Urinary bladder (tissue), 4 donors: ENCODE data around the gene DYRK1B. TPM values are rescaled to one million over a fixed set of nuclear protein-coding genes. Genes with fewer than 3 reads are reported as not detected.

ENCODE experiments used
- DNase-seq: peaks from one replicate; pipeline ENCODE4 v3.0.0-alpha.2; 2015; ENCODE audit errors: extremely low spot score
- H3K27ac ChIP-seq: one replicate; pipeline ENCODE4 v1.5.1; 2013; ENCODE audit warnings: low read depth, mild to moderate bottlenecking, moderate library complexity
- H3K36me3 ChIP-seq: one replicate; pipeline ENCODE4 v1.6.1; 2013; ENCODE audit warnings: mild to moderate bottlenecking, moderate library complexity; ENCODE audit not compliant: insufficient read depth
- H3K4me1 ChIP-seq: one replicate; pipeline ENCODE4 v1.6.1; 2013; ENCODE audit warnings: mild to moderate bottlenecking, moderate library complexity; ENCODE audit not compliant: insufficient read depth
- H3K4me3 ChIP-seq: one replicate; pipeline ENCODE4 v1.5.1; 2013; ENCODE audit warnings: low read depth, low read length
- WGBS: extraction: QIAGEN DNeasy Blood & Tissue Kit; methylation state at CpG from one replicate; pipeline ENCODE4 v1.1.7; 2013; 5-methylcytosine and 5-hydroxymethylcytosine counted together
- polyA plus RNA-seq: library from polyadenylated mRNA; stranded (reverse); fragments of 200-250 nt; gene quantifications from one replicate; pipeline ENCODE4 v1.2.3, GENCODE V29; 2013
- total RNA-seq: library from RNA; depleted of rRNA; stranded (reverse); fragments of >200 nt; gene quantifications from one replicate; pipeline ENCODE4 v1.2.3, GENCODE V29; 2014
- donor health status: healthy with polysubstance abuse.
- donor health status: healthy.

DYRK1B gene
- total and polyA plus RNA-seq, 2 donors = 12.6 to 17.2 TPM

GRCh38 chr19:39871886-39872866 is 38.2 kb upstream of the DYRK1B start:
- Histone ChIP-seq H3K36me3 (no peaks in the 10 kb centered on the region), H3K27ac (no peak overlapping the region), H3K4me1 (no peaks in the 10 kb centered on the region), H3K4me3 (no peak overlapping the region)
- WGBS = 88% methylated on average over 47 of the region's 47 CpGs
- DNase-seq = no peak

- no peak overlapping the region for H3K4me3 ChIP-seq
- WGBS = 95% methylated on average over 6 of the region's 6 CpGs
Observed at GRCh38 chr19:39871362-39871761, 37.4 kb upstream of the DYRK1B start.

GRCh38 chr19:39870171-39870971 is 36.4 kb upstream of the DYRK1B start:
- H3K4me1 ChIP-seq = no peaks in the 10 kb centered on the region
- no peaks in the 10 kb centered on the region for H3K36me3 ChIP-seq
- H3K4me3 ChIP-seq = no peak overlapping the region
- 43% methylated on average over 16 of the region's 16 CpGs for WGBS
- H3K27ac ChIP-seq = no peak overlapping the region
- no peak for DNase-seq

More at GRCh38 chr19:39871362-39871761, 37.4 kb upstream of the DYRK1B start:
- no peaks in the 10 kb centered on the region for H3K36me3 ChIP-seq
- no peak for DNase-seq
- H3K4me1 ChIP-seq = no peaks in the 10 kb centered on the region
- H3K27ac ChIP-seq = no peak overlapping the region

- H3K27ac ChIP-seq = no peak overlapping the region
- WGBS = 93% methylated on average over 6 of the region's 6 CpGs
- H3K4me3 ChIP-seq = no peak overlapping the region
- no peak for DNase-seq
- H3K4me1 ChIP-seq = no peaks in the 10 kb centered on the region
- no peaks in the 10 kb centered on the region for H3K36me3 ChIP-seq
Observed at GRCh38 chr19:39867952-39868351, 34.0 kb upstream of the DYRK1B start.

GRCh38 chr19:39867133-39867532 is 33.2 kb upstream of the DYRK1B start:
- Histone ChIP-seq H3K4me1 (no peaks in the 10 kb centered on the region), H3K36me3 (no peaks in the 10 kb centered on the region), H3K4me3 (no peak overlapping the region), H3K27ac (no peak overlapping the region)
- 89% methylated on average over 2 of the region's 2 CpGs for WGBS
- DNase-seq = no peak

- 86% methylated on average over 5 of the region's 5 CpGs for WGBS
- H3K4me3 ChIP-seq = no peak overlapping the region
- H3K36me3 ChIP-seq = no peaks in the 10 kb centered on the region
- H3K27ac ChIP-seq = no peak overlapping the region
- DNase-seq = no peak
- no peaks in the 10 kb centered on the region for H3K4me1 ChIP-seq
Observed at GRCh38 chr19:39865953-39866352, 32.0 kb upstream of the DYRK1B start.

- no peak overlapping the region for H3K27ac ChIP-seq
- DNase-seq = no peak
- WGBS = 89% methylated on average over 2 of the region's 2 CpGs
- H3K36me3 ChIP-seq = no peaks in the 10 kb centered on the region
- H3K4me1 ChIP-seq = no peaks in the 10 kb centered on the region
- H3K4me3 ChIP-seq = no peak overlapping the region
Observed at GRCh38 chr19:39865186-39865585, 31.2 kb upstream of the DYRK1B start.

GRCh38 chr19:39864118-39864517 is 30.2 kb upstream of the DYRK1B start:
- 82% methylated on average over 2 of the region's 2 CpGs for WGBS
- Histone ChIP-seq H3K4me3 (no peak overlapping the region), H3K4me1 (no peaks in the 10 kb centered on the region), H3K27ac (no peak overlapping the region), H3K36me3 (no peaks in the 10 kb centered on the region)
- no peak for DNase-seq

- H3K4me1 ChIP-seq = no peaks in the 10 kb centered on the region
- H3K36me3 ChIP-seq = no peaks in the 10 kb centered on the region
- H3K27ac ChIP-seq = no peak overlapping the region
- H3K4me3 ChIP-seq = no peak overlapping the region
- peak; percentile 25 for DNase-seq
- 69% methylated on average over 11 of the region's 11 CpGs for WGBS
Observed at GRCh38 chr19:39858541-39858940, 24.6 kb upstream of the DYRK1B start.

- Histone ChIP-seq H3K4me1 (no peaks in the 10 kb centered on the region), H3K27ac (no peak overlapping the region), H3K4me3 (no peak overlapping the region), H3K36me3 (no peaks in the 10 kb centered on the region)
- no peak for DNase-seq
- WGBS = 88% methylated on average over 7 of the region's 7 CpGs
Observed at GRCh38 chr19:39852882-39853281, 18.9 kb upstream of the DYRK1B start.

- DNase-seq = no peak
- 89% methylated on average over 2 of the region's 2 CpGs for WGBS
- Histone ChIP-seq H3K36me3 (no peaks in the 10 kb centered on the region), H3K4me3 (no peak overlapping the region), H3K4me1 (no peaks in the 10 kb centered on the region), H3K27ac (no peak overlapping the region)
Observed at GRCh38 chr19:39850892-39851291, 16.9 kb upstream of the DYRK1B start.

GRCh38 chr19:39848392-39848791 is 14.4 kb upstream of the DYRK1B start:
- no peaks in the 10 kb centered on the region for H3K4me1 ChIP-seq
- H3K27ac ChIP-seq = no peak overlapping the region
- no peaks in the 10 kb centered on the region for H3K36me3 ChIP-seq
- DNase-seq = no peak
- WGBS = 91% methylated on average over 4 of the region's 4 CpGs
- H3K4me3 ChIP-seq = no peak overlapping the region

GRCh38 chr19:39847525-39847924 is 13.6 kb upstream of the DYRK1B start:
- Histone ChIP-seq H3K27ac (no peak overlapping the region), H3K4me1 (no peaks in the 10 kb centered on the region), H3K4me3 (no peak overlapping the region), H3K36me3 (no peaks in the 10 kb centered on the region)
- WGBS = 79% methylated on average over 6 of the region's 6 CpGs
- DNase-seq = no peak
